OCI-LY7 (cell line): ENCODE results near the gene CITED2. TPM values are rescaled to one million over a fixed set of nuclear protein-coding genes. Genes with fewer than 3 reads are reported as not detected.
A peak's percentile ranks its signal among the peaks of the same experiment; 100 is the strongest.

Experiments used
- BruUV-seq: library from RNA; stranded (reverse); fragments of 400-500 nt; replicated peaks from 2 replicates; lab custom pipeline; 2021; lab: Mats Ljungman, UMichigan
- CTCF ChIA-PET: fragments of 300-600 bp; sonication (Branson Sonifier 250); formaldehyde crosslinking; loops from one replicate; lab custom pipeline; 2022; ENCODE audit warnings: antibody characterized with exemption; ENCODE audit not compliant: unreplicated experiment; lab: Charles Lee
- POLR2A ChIA-PET: fragments of 300-600 bp; sonication (Branson Sonifier 250); formaldehyde crosslinking; loops from one replicate; lab custom pipeline; 2022; ENCODE audit warnings: antibody characterized with exemption; lab: Charles Lee
- DNase-seq: peaks from one replicate; pipeline ENCODE4 v3.0.0-alpha.2; 2015; ENCODE audit warnings: low spot score
- H2AFZ ChIP-seq: fragments of 200-600 bp; sonication (generic), shearing (Covaris generic); 2 replicates; pipeline ENCODE4 v1.6.1; 2014; ENCODE audit warnings: mild to moderate bottlenecking, antibody characterized with exemption, low read length, moderate library complexity
- H3K27ac ChIP-seq: fragments of 200-600 bp; sonication (generic); 2 replicates; pipeline ENCODE4 v1.5.1; 2014; ENCODE audit warnings: mixed run types, low read depth, mild to moderate bottlenecking, moderate library complexity, low read length, inconsistent platforms; ENCODE audit not compliant: poor library complexity, severe bottlenecking
- H3K36me3 ChIP-seq: fragments of 200-600 bp; sonication (generic); 2 replicates; pipeline ENCODE4 v1.6.1; 2014; ENCODE audit warnings: mild to moderate bottlenecking, antibody characterized with exemption, low read length, moderate library complexity, mixed read lengths; ENCODE audit not compliant: insufficient read depth
- H3K4me1 ChIP-seq: fragments of 200-600 bp; sonication (generic); 2 replicates; pipeline ENCODE4 v1.5.1; 2014; ENCODE audit warnings: mild to moderate bottlenecking, low read length; ENCODE audit not compliant: insufficient read depth, poor library complexity, severe bottlenecking
- H3K4me2 ChIP-seq: fragments of 200-600 bp; sonication (generic); 2 replicates; pipeline ENCODE4 v1.6.1; 2014; ENCODE audit warnings: mild to moderate bottlenecking, low read length
- H3K4me3 ChIP-seq: fragments of 200-600 bp; sonication (generic); 2 replicates; pipeline ENCODE4 v1.5.1; 2014; ENCODE audit warnings: mild to moderate bottlenecking, low read depth, low read length; ENCODE audit not compliant: poor library complexity, severe bottlenecking
- H3K79me2 ChIP-seq: fragments of 200-600 bp; sonication (generic); 2 replicates; pipeline ENCODE4 v1.6.1; 2016; ENCODE audit warnings: low read depth, mild to moderate bottlenecking, low read length, moderate library complexity, mixed read lengths; ENCODE audit not compliant: insufficient read depth
- H3K9me2 ChIP-seq: fragments of 200-600 bp; sonication (generic); 2 replicates; pipeline ENCODE4 v1.6.1; 2016; ENCODE audit warnings: mild to moderate bottlenecking, low read length, mixed read lengths; ENCODE audit not compliant: insufficient read depth
- H3K9me3 ChIP-seq: fragments of 200-600 bp; sonication (generic); 2 replicates; pipeline ENCODE4 v1.6.1; 2014; ENCODE audit warnings: mild to moderate bottlenecking, mixed run types, low read length, mixed read lengths
- H4K20me1 ChIP-seq: fragments of 200-600 bp; sonication (generic); 2 replicates; pipeline ENCODE4 v1.6.1; 2014; ENCODE audit warnings: mild to moderate bottlenecking, antibody characterized with exemption, low read length, moderate library complexity, mixed read lengths; ENCODE audit not compliant: insufficient read depth
- EZH2phosphoT487 ChIP-seq: fragments of 200-600 bp; sonication (generic); IDR thresholded peaks from 2 replicates; pipeline ENCODE4 v1.6.1; 2018; ENCODE audit warnings: low read depth, borderline replicate concordance, mild to moderate bottlenecking, mixed run types, antibody characterized with exemption, low read length, moderate library complexity, mixed read lengths
- intact Hi-C: fragments of 100-400 bp; cut with micrococcal nuclease; formaldehyde crosslinking; loops from one replicate; pipeline ENCODE4 v1.10.0; 2022; ENCODE audit not compliant: unreplicated experiment
- total RNA-seq, 2 experiments: library from RNA; depleted of rRNA in 1 of 2; stranded (reverse); fragments of >200 nt in 1 of 2; shearing (Covaris generic) in 1 of 2; gene quantifications; 2 replicates each; pipeline ENCODE4 v1.2.3, GENCODE V29; 2014 to 2022
- TF ChIP-seq, protein P1 (sequence below): fragments of 200-600 bp; sonication (generic); conservative IDR thresholded peaks from 2 replicates; pipeline ENCODE4 v1.5.1; 2014; ENCODE audit warnings: mild to moderate bottlenecking, antibody characterized with exemption, low read length, moderate library complexity, mixed read lengths

The CITED2 gene
- total RNA-seq, 2 experiments from 2014 or later: 35.0 to 40.1 TPM

DNA sequence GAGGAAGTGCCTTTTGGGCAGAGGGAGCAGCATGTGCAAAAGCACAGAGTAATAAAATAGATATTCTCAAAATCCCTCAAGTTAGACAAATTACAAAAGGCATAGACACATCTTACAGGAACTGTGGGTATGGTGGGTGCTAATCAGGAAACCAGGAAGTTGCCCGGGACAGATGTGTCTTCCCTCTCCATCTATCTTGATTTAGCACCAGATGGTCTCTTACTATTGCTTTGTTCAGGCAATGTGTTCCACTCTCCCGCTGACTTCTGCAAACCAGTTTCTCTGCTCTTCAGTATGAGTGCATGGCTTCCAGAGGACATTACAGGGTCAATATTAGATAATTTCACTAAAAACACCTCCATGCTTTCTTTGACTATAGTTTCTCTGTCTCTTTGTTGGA is 13.2 kb downstream of the CITED2 start:
- no peaks in the 10 kb centered on the region for H4K20me1 ChIP-seq
- no peak overlapping the region for H3K4me3 ChIP-seq
- TF ChIP-seq, protein P1, sequence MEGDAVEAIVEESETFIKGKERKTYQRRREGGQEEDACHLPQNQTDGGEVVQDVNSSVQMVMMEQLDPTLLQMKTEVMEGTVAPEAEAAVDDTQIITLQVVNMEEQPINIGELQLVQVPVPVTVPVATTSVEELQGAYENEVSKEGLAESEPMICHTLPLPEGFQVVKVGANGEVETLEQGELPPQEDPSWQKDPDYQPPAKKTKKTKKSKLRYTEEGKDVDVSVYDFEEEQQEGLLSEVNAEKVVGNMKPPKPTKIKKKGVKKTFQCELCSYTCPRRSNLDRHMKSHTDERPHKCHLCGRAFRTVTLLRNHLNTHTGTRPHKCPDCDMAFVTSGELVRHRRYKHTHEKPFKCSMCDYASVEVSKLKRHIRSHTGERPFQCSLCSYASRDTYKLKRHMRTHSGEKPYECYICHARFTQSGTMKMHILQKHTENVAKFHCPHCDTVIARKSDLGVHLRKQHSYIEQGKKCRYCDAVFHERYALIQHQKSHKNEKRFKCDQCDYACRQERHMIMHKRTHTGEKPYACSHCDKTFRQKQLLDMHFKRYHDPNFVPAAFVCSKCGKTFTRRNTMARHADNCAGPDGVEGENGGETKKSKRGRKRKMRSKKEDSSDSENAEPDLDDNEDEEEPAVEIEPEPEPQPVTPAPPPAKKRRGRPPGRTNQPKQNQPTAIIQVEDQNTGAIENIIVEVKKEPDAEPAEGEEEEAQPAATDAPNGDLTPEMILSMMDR: no peak
- TF ChIP-seq EZH2phosphoT487: no peak
- intact Hi-C loops: loop anchor here (5.0 kb wide), 2 partner anchors 34 to 69 kb away; partner anchors contain the start of gene TXLNB
- H3K4me1 ChIP-seq: peaks cover 46% of the 10 kb centered on the region
- peaks cover 28% of the 10 kb centered on the region for H3K36me3 ChIP-seq
- H3K9me3 ChIP-seq: peaks cover 10% of the 10 kb centered on the region; the same call in 1 of the 2 replicates
- peak; percentile 27 for DNase-seq
- ChIA-PET POLR2A (interaction anchor here (0.6 to 2.4 kb wide), 11 partner anchors 14 to 460 kb away, joined by 3 to 7 read pairs (median 4); partner anchors contain the start of gene CITED2), CTCF (interaction anchor here (2.4 kb wide), 1 partner anchor 142 kb away, joined by 13 read pairs; no protein-coding TSS in a partner anchor)
- no peaks in the 10 kb centered on the region for H3K79me2 ChIP-seq
- no peaks in the 10 kb centered on the region for H3K9me2 ChIP-seq
- no TSS peak for BruUV-seq
- H3K27ac ChIP-seq: peak overlapping the region; percentile 19
- peak overlapping the region; percentile 68; the same call in 1 of the 2 replicates for H2AFZ ChIP-seq
- H3K4me2 ChIP-seq: peak overlapping the region; percentile 3; the same call in 1 of the 2 replicates

GRCh38 chr6:139356924-139357323 is 17.5 kb downstream of the CITED2 start:
- peaks cover 28% of the 10 kb centered on the region for H3K36me3 ChIP-seq
- H3K79me2 ChIP-seq: no peaks in the 10 kb centered on the region
- peaks cover 22% of the 10 kb centered on the region for H3K4me1 ChIP-seq
- intact Hi-C loops: no loop called here
- peaks cover 10% of the 10 kb centered on the region; the same call in 1 of the 2 replicates for H3K9me3 ChIP-seq
- ChIA-PET CTCF (no interaction called here), POLR2A (no interaction called here)
- H3K4me2 ChIP-seq: no peak overlapping the region
- BruUV-seq: no TSS peak
- H4K20me1 ChIP-seq: no peaks in the 10 kb centered on the region
- H3K9me2 ChIP-seq: no peaks in the 10 kb centered on the region
- no peak overlapping the region for H3K4me3 ChIP-seq
- TF ChIP-seq, protein P1: no peak
- no peak for TF ChIP-seq EZH2phosphoT487
- DNase-seq: no peak
- no peak overlapping the region for H2AFZ ChIP-seq
- no peak overlapping the region for H3K27ac ChIP-seq

DNA sequence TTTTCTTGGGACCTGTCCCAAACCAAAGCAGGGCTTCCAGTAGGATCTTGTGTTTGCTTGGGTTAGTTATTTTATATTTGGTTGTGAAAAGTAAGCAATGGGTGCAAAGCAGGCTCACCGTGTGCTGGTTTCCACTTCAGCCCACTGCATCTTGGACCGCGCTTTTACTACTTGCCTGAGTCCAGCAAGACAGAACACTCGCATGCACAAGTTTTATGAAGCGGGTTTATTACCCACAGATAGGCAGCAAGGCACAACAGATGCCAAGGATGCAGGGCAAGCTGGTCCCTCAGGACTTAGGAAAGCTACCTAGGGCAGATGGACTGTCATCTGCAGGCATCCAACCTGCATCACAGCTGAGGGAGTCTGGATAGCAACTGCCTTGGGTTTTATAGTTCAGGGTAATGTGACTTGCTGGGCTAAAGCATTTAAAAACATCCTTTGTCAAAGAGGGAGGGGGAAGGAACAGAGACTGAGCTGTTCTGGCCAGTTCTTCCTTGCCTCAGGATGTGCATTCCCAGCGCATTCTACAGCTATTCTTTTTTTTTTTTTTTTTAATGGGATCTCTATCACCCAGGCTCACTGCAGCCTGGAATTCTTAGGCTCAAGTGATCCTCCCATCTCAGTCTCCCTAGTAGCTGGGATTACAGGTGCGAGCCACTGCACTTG is 18.5 kb downstream of the CITED2 start:
- H3K9me2 ChIP-seq: no peaks in the 10 kb centered on the region
- H3K4me2 ChIP-seq: no peak overlapping the region
- intact Hi-C loops: no loop called here
- no peak for TF ChIP-seq EZH2phosphoT487
- TF ChIP-seq, protein P1: no peak
- H3K36me3 ChIP-seq: peaks cover 24% of the 10 kb centered on the region
- no peak for DNase-seq
- no peaks in the 10 kb centered on the region for H3K79me2 ChIP-seq
- H3K27ac ChIP-seq: no peak overlapping the region
- peaks cover 12% of the 10 kb centered on the region for H3K4me1 ChIP-seq
- no peaks in the 10 kb centered on the region for H4K20me1 ChIP-seq
- ChIA-PET CTCF (no interaction called here), POLR2A (interaction anchor here (0.6 to 2.2 kb wide), 9 partner anchors 10 to 232 kb away, joined by 3 to 11 read pairs (median 3); no protein-coding TSS in a partner anchor)
- no peak overlapping the region for H3K4me3 ChIP-seq
- no peak overlapping the region for H2AFZ ChIP-seq
- no TSS peak for BruUV-seq
- H3K9me3 ChIP-seq: peaks cover 10% of the 10 kb centered on the region; the same call in 1 of the 2 replicates
